ENCODE results near the gene LDB2. TPM values are rescaled to one million over a fixed set of nuclear protein-coding genes. Genes with fewer than 3 reads are reported as not detected.

LDB2 gene
- total RNA-seq, 1 experiment from 2014 or later: not detected

DNA sequence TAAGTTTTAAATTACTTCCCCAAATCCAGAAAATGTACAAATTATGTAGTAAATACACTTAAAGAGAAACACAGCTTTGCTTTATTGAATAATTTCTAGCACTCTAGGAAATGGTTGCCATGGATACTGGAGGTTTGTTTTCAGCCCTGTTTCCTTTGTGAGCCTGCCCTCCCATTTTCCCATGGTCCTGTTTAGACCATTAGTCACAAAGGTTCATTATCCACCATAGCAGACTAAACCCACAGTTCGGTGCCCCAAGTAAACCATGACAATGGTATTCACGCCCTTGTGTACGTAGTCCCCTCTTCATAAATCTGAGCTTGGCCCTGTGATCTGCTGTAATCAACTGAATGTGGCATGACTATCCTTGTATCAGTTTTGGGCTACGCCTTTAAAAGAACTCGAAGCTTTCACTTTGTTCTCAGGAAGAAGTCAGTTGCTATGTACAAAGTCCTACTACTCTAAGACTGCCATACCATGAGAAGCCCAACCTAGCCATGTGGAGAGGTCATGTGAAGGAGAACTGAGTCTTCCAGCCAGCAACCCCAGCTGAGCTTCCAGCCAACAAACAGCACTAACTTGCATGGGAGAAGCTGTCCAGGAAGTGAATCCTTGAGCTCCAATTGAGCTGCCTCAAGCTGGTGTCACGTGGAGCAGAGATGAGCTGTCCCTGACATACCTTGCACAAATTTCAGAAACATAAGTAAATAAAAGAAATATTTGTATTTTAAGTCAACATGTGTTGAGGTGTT, 300.4 kb downstream of the LDB2 start:
- Histone ChIP-seq H3K9me2 (ENCODE audit: insufficient read depth) (no peaks in the 10 kb centered on the region), H2AFZ (no peak overlapping the region), H3K27me3 (ENCODE audit: insufficient read depth, low read depth) (no peaks in the 10 kb centered on the region), H3K4me3 (no peak overlapping the region), H4K20me1 (ENCODE audit: insufficient read depth) (no peaks in the 10 kb centered on the region), H3K27ac (no peak overlapping the region), H3F3A (ENCODE audit: insufficient read depth, low read depth) (no peaks in the 10 kb centered on the region), H3K36me3 (ENCODE audit: low read depth) (no peaks in the 10 kb centered on the region), H3K79me2 (ENCODE audit: low read depth) (no peaks in the 10 kb centered on the region), H3K4me1 (replicated peaks; ENCODE audit: insufficient read depth) (no peaks in the 10 kb centered on the region), H3K9me3 (ENCODE audit: insufficient read depth, low read depth) (no peaks in the 10 kb centered on the region), H3K4me2 (no peak overlapping the region)
- DNase-seq: no peak
- TF ChIP-seq, protein P1, sequence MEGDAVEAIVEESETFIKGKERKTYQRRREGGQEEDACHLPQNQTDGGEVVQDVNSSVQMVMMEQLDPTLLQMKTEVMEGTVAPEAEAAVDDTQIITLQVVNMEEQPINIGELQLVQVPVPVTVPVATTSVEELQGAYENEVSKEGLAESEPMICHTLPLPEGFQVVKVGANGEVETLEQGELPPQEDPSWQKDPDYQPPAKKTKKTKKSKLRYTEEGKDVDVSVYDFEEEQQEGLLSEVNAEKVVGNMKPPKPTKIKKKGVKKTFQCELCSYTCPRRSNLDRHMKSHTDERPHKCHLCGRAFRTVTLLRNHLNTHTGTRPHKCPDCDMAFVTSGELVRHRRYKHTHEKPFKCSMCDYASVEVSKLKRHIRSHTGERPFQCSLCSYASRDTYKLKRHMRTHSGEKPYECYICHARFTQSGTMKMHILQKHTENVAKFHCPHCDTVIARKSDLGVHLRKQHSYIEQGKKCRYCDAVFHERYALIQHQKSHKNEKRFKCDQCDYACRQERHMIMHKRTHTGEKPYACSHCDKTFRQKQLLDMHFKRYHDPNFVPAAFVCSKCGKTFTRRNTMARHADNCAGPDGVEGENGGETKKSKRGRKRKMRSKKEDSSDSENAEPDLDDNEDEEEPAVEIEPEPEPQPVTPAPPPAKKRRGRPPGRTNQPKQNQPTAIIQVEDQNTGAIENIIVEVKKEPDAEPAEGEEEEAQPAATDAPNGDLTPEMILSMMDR (conservative IDR thresholded peaks at IDR 0.05): no peak
- no peak for TF ChIP-seq EZH2 (IDR thresholded peaks at IDR 0.05; ENCODE audit: low read depth)
- POLR2A ChIA-PET (ENCODE audit: unreplicated experiment): no interaction called here
- BruUV-seq (replicated peaks): no TSS peak
- intact Hi-C loops (cut with micrococcal nuclease; ENCODE audit: unreplicated experiment): no loop called here
- CTCF ChIA-PET: no interaction called here

DNA sequence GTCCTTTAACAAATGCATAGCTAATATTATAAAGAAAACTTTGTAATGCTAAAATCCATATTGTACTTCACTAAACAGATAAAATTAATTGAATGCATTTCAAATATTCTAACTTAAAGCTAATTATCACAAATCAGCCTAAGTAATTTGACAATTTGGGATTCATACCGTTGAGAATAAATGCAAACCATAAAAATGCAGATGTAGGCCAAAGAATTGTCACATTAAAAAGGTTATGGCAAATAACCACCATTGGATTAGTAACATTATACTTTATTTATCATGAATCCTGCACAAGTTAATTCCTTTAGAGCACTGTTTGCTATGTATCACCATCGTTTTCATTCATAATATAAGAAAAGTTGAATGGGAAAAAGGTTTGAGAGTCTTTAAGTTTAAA, 301.0 kb downstream of the LDB2 start:
- no peak for TF ChIP-seq EZH2 (IDR thresholded peaks at IDR 0.05; ENCODE audit: low read depth)
- no peak overlapping the region for H3K4me3 ChIP-seq

DNA sequence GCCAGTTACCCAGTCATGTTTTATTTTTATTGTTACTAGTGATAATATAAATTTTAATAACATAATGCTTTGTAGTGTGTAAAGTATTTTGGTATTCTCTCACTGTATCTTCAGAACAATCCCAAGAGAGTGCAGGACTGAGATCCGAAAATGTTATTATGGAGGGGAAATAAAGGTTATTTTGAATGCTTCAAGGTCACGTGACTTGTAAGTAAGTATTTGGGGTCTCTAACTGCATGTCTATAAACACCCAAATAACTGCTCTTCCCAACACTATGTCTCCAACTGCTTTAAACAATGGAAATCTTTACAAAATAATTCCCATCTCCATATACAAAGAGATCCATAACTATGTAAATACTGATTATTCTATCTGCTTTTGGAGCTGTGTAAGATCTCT, 302.2 kb downstream of the LDB2 start:
- TF ChIP-seq, protein P1 (conservative IDR thresholded peaks at IDR 0.05): no peak
- no peak for TF ChIP-seq EZH2 (IDR thresholded peaks at IDR 0.05; ENCODE audit: low read depth)
- CTCF ChIA-PET: no interaction called here
- intact Hi-C loops (cut with micrococcal nuclease; ENCODE audit: unreplicated experiment): no loop called here

More for the DNA sequence above, 301.0 kb downstream of the LDB2 start:
- no TSS peak for BruUV-seq (replicated peaks)
- no peak for DNase-seq
- H2AFZ ChIP-seq: no peak overlapping the region
- no peaks in the 10 kb centered on the region; the same call in 1 of the 2 replicates for H3K27me3 ChIP-seq (ENCODE audit: insufficient read depth, low read depth)
- no peaks in the 10 kb centered on the region for H3K36me3 ChIP-seq (ENCODE audit: low read depth)
- no peaks in the 10 kb centered on the region for H3K4me1 ChIP-seq (replicated peaks; ENCODE audit: insufficient read depth)
- no peak overlapping the region for H3K4me2 ChIP-seq
- H4K20me1 ChIP-seq (ENCODE audit: insufficient read depth): no peaks in the 10 kb centered on the region
- H3F3A ChIP-seq (ENCODE audit: insufficient read depth, low read depth): no peaks in the 10 kb centered on the region
- ChIA-PET POLR2A (ENCODE audit: unreplicated experiment) (no interaction called here), CTCF (no interaction called here)
- no peaks in the 10 kb centered on the region for H3K9me2 ChIP-seq (ENCODE audit: insufficient read depth)
- no peak overlapping the region for H3K27ac ChIP-seq
- no peaks in the 10 kb centered on the region for H3K79me2 ChIP-seq (ENCODE audit: low read depth)
- intact Hi-C loops (cut with micrococcal nuclease; ENCODE audit: unreplicated experiment): no loop called here
- H3K9me3 ChIP-seq (ENCODE audit: insufficient read depth, low read depth): no peaks in the 10 kb centered on the region

More for the DNA sequence above, 302.2 kb downstream of the LDB2 start:
- no peak overlapping the region for H3K27ac ChIP-seq
- no peaks in the 10 kb centered on the region for H3K36me3 ChIP-seq (ENCODE audit: low read depth)
- H3K79me2 ChIP-seq (ENCODE audit: low read depth): no peaks in the 10 kb centered on the region
- no peak for DNase-seq
- no peaks in the 10 kb centered on the region; the same call in 1 of the 2 replicates for H3K27me3 ChIP-seq (ENCODE audit: insufficient read depth, low read depth)
- POLR2A ChIA-PET (ENCODE audit: unreplicated experiment): no interaction called here
- H3K9me3 ChIP-seq (ENCODE audit: insufficient read depth, low read depth): no peaks in the 10 kb centered on the region
- no TSS peak for BruUV-seq (replicated peaks)
- no peak overlapping the region for H3K4me3 ChIP-seq
- no peaks in the 10 kb centered on the region for H3K4me1 ChIP-seq (replicated peaks; ENCODE audit: insufficient read depth)
- H4K20me1 ChIP-seq (ENCODE audit: insufficient read depth): no peaks in the 10 kb centered on the region
- no peaks in the 10 kb centered on the region for H3K9me2 ChIP-seq (ENCODE audit: insufficient read depth)
- no peak overlapping the region for H2AFZ ChIP-seq
- no peak overlapping the region for H3K4me2 ChIP-seq
- no peaks in the 10 kb centered on the region for H3F3A ChIP-seq (ENCODE audit: insufficient read depth, low read depth)
